NCI-H1694 treated with DMSO at 0.1 percent for 48 hours (cell line): ENCODE results near the gene HDAC4.

ENCODE experiments used
- DNase-seq: peaks from one replicate; lab custom pipeline; 2025; lab: John Stamatoyannopoulos, UW

HDAC4 gene

DNA sequence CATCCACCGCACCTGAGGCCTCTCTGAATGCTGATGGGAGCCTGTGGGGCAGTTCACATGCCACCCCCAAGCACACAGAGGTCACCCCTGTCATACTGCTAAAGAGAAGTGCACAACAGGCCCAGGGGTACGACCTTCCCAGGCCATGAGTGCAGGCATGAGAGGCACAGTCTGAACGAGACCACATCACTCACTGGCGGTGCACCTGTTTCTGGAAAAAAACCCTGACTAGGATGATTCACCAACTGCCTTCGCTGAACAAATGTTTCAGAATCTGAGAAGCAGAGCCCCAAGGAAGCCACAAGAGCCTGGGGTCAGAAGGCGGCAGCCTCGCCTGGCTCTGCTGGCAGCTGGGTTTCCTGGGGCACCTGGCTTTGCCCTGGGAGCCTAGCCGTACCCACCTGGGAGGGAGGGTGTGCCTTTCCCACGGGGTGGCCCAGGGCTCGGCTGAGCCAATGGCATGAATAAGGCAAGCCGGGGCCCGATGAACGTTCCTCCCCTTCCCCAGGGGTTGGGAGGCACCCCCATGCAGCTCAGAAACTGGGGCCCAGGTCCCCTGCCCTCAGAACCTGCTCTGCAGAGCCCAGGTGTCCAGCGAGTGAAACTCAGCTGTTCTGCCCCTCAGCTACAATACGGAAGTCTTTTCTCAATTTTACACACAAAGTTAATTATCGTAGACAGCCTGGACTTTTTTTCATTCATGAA, 73.8 kb downstream of the HDAC4 start:
- no peak for DNase-seq

DNA sequence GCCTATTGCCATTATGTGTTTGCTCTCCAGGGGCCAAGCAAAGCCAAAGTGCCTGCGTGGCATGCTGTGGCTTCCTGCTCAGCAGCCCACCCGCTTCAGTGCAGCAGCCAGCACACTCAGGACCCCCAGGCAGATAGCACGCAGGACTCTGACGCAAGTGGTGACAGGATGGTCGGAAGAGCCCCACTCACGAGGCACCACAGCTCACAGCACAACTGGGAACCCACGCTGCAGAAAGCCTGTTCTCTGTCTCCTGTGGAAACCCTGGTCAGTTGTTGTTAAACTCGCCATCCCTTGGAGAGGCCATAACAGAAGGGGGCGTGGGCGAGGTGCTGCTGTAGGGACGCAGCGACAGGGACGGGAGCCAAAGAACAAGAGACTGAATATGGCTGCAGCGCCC, 76.4 kb downstream of the HDAC4 start:
- no peak for DNase-seq

DNA sequence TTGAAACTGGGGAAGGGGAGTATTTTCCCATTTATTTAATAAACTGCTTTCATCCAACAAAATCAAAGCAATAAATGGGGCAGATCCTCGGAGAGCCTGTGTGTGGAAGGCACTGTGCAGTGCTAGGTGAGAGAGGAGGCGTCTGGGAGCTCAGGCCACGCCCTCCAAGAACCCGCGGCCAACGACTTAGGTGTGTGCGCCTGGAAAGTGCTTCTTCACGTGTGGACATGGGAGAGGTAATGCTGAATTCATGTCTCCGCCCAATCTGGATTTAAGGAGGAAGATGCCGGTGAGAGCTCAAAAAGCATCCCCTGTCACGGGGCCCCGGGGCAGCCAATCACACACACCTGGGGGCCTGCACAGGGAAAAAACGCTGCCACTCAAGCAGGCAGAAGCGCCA, 77.4 kb downstream of the HDAC4 start:
- no peak for DNase-seq

DNA sequence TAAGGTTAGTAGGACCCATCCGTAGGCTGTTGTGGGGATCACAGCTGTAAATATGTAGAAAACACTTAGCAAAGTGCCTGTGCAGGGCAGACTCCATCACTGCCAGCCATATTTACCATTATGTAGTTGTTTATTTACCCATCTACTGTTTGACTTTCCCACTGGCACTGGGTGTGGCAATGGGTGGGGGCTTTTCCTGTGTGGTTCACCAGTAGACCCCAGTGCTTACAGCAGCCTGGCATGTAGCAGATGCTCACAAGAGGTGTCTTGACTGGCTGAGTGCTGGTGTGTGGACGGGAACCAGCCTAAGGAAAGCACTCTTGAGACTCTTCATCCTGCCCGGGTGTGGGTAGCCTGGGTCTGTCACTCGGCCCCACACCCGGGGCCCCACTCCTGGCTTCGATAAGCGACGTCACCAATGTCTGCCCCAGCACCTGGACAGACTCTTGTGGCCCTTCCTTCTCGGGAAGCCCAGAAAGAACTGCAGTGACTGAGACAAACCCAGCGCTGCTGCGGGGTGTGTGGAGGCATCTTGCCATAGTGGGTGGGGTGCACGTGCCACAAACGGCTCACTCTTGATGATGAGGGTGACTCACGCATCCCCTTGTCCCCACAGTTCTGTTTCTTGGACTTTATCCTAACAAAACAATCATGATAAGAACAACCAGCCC, 78.3 kb downstream of the HDAC4 start:
- DNase-seq, result no peak

DNA sequence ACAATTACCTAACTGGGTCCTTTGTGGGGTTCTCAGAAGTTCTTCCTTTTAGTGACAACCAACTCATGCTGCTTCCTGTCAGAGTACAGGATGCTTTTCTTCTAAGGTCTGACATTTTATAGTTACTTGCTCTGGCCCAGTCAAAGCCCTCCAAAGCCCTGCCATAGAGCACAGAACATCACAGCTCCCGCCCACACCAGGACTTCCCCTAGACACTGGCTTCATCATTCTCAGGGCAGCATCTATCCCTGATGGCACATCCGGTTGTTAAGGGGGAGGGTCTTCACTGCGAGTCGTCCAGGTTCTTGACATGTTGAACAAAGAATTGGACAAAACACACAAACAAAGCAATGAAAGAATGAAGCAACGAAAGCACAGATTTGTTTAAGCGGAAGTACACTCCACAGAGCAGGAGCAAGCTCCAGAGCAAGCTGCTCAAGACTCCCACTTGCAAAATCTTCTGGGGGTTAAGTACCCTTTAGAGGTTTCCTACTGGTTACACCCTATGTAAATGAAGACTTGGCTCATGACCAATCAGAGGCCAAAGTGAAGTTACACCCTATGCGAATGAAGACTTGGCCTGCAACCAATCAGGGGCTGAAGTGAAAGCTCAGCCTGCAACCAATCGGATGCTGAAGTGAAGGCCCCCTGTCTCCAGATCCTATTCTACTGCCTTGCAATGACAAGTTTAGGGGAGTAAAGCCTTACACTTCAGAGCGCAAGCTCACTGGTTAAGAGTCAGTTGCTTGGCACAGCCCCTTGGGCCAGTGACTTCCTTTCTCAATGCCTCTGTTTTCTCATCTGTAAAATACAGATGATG, 79.0 kb downstream of the HDAC4 start:
- DNase-seq, result no peak

DNA sequence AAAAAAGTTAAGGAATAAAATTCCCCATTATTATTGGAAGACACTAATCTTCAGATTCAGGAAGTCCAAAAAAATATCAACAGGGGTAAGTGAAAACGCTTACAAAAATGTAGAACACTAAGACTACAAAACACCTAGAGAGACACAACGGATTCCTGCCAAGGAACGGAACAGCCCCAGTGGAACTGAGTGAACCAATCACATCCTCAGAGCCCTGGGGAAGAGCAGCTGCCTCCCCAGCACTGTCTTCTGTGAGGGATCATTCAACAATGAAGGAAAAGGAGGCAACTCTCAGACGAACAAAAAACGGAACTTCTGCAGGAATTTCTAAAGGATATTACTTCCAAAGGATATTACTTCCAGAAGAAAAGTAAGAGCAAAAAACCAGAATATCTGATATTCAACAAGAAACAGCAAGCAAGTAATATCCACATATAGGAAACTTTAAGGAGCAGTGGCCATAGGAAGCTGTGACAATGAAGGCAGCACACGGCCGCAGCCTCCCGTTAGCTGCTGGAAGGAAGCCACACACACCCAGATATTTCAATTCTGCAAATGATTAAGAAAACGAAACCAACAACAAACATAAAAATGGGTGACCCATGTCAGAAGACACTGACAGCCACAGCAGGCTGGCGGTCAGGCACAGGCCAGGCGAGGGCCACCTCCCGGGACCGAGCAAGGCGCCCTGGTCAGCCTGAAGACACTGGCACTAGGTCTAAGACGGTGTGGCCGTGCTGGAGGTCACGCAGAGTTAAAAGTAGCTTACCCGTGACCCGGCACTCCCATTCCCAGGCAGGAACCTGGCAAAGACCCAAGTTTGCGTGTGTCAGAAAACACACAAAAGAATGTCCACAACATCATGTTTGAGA, 81.8 kb downstream of the HDAC4 start:
- DNase-seq, result no peak

DNA sequence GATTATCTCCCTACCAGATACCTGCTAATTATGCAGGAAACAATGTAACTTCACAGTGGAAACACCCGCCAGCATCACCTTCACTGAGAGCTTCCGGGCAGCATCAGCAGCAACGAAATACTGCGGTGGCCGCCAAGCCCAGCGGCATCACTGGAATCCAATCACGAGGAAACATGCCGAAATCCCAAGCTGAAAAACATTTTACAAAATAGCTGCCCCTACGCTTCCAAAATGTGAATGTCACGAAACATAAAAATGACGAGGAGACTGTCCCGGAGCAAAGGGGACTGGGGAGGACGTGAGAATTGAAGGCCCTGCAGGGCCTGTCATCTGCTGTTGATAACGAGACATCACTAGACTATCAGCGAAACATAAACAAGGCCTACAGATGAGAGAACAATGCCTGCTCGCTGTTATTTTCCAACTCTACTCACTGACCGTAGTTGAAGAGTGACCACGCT, 82.6 kb downstream of the HDAC4 start:
- DNase-seq, result no peak

DNA sequence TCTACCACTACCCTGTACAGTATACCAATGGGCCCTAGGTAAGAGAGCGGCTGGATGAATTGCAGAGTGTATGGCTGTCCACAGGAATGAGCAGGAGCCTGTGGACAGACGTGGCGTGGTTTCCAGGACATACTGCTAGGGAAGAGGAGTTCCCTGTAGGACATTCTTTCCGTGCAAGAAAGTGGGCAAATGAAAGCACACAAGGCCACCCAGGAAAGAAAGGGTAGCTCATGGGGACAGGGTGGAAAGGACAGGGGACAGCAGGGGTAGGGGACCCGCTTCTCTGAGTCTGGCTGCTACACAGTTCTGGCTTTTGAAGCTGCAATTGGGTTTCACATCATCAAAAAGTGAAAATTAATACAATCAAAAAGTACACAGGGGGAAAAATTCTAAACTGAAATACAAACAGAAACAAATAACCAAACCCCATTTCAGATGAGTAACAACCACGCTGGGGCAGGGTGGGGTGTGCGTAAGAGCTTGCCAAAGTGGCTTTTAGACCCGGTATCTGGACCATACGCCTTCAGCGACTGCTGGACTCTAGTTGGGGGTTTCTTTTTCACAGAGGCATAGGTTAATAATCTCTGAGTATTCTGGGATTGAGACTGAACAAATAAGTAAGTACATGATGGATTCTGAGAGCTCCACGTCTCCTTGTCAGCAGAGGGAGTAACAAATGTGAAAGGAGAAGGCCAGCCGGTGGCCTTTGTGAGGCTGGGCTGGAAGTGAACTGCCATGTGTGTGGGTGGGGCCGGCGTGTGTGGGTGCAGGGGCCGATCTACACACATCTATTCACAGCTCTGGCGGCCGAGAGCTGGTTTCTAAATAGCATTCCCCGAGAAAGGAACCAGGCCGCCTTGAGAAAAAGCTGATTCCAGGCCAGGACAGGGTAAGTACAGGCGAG, 84.0 kb downstream of the HDAC4 start:
- DNase-seq, result no peak

DNA sequence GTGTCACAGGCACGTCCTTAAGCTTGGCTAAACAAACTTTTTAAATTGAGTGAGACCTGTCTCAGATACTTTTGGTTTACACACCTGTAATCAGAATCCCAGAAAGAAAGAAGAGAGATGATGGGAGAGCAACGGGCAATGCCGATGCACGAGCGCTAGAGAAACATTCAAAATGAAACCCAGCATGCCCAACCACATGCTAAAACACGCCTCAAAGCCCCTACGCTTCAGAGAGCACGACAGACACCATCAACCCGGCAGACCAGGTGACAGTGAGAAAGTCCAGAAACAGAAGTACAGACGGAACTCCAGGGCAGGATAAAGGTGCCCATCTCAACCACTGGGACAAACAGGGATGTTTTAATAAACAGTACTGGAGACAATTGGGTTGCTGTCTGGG, 85.5 kb downstream of the HDAC4 start:
- no peak for DNase-seq

DNA sequence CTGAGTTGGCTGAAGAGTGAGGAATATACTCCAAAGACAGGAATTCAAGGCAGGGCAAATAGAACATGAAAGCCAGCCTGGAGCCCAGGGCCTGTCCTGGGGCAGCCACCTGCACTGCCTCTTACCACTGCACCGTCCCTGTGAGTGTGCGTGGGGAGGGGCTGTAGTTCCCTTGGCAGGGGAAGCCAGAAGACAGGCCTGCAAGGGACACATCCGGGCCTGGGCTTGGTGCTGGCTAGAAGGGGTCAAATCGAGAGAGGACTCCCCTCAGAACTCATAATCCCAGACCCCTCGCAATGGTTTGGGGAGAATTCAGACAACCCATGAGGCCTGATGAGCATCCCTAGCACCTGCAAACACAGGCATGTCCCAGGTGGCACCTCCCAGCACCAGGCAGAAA, 87.0 kb downstream of the HDAC4 start:
- DNase-seq, result no peak

DNA sequence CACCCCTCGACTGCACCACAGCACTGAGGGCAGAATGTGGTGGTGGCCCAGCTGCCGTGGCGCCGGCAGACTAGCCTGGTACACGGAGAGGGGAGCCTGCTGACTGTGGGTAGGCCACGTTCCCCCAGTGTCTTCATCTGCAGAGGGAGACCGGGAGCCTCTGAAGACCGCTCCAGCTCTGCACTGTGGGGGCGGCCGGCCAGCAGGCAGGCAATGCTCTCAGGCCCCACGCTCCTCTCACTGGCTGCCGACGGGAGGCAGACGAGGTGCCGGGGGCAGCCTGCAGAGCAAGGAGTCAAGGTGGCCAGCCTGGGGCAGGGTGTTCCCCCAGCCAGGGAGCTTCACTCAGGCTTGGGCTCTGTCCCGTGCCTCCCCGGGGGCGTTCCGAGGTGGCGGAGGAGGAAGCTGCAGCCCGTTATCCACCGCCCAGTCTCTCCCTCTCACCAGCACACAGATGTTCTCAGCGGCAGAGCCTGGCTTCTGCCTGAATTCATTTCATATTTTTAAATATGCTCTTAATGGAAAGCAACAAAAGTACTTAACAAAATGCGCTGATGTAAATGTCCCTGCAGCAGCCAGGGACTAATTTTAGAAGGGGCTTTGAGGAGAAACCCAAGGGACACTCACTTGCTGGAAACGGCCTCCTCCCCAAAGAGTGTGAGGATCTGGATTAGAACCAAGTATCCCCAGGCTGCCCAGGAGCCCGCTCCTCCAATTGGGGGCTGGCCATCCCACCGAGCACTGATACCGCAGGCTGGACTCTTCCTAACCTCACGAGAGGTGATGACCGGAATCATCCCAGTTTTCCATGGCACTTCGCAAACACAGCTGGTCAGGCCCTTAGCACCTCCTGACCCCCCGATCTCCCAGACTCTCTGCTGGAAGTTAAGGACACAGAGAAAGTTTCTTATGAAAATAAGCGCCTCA, 87.8 kb downstream of the HDAC4 start:
- no peak for DNase-seq

DNA sequence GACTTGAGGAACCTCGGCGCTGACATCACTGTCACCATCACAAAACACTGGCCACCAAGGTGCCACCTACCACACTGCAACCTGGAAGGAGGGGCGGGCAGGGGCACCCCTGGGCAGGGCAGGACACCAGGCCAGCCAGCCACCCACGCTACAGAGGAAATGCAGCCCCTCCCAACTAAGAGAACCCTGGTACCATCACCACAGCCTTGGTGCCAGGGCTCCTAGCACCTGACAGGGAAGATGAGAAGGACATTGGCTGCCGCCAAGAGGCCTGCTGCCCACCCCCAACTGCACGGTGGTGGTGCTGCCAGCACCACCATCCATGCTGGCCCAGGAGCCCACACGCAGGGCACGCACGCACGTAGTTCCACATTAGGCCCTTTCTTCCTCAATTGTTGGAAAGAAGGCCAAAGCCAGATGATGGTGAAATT, 88.7 kb downstream of the HDAC4 start:
- no peak for DNase-seq

DNA sequence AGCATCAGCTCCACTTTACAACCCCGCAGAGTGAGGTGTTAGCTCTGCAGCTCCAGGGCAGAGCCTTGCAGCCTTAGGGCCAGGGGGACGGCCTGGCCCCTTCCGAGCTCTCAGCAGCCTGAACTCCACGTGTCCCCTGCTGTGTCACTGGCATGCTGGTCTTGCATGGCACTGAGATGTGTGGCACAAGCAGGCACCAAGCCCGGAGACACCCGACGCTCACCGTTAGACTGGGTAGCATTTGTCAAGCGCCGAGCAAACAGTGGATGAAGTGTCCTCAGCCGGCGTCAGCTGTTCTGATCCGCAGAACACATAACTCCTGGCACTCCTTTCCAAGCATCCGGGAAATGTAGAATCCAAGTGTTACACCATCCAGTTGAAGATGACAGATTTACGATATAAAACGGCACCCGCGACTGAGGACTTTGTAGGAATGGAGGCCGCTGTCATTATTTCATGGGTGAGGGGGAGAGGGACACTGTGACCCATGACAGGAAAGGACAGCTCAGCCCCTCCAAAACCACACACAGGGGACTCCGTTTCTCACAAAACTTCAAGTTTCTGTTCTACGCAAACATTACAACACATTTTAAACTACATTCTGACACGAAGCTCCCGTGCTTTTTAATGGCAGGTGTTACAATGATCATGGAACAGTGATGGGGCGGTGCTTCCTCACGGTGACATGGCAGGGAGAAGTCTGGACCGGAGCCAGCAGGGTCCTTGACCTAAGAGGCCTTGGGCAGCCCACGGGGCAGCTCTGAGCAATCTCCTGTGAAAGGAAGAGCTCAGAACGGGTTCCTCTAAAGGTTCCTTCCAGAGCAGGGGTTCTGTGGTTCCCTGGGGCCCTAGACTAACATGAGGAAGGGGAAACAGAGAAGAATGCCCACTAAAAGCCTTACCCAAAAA, 89.4 kb downstream of the HDAC4 start:
- no peak for DNase-seq

DNA sequence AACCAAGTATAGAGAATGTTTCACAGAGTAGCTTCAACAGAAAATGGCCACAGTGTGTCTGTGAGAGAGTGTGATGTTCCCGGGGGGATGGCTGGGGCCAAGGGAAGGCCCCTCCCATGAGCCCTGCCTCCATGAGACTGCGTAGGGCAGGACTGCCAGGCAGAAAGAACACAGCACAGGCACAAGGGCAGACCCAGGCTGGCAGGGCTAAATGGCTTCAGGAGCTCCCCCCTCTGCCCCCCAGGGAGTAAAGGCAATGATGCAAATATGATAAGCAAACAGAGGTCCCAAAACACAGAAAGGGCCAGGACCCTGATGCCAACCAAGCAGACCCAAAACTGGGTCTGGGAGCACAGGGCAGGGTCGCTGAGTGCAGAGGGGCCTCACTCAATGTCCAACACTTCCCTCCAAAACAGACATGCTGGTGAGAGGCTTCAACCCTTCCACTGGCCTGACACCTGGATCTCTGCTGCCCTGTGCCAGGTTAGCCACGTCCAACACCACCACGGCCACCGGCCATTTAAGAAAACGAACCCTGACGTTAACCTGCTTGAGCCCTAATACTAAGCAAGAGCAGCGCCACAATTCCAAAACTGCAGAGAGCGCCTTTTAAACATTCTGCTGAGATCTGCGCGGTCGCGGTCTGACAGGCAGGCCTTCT, 90.3 kb downstream of the HDAC4 start:
- no peak for DNase-seq

DNA sequence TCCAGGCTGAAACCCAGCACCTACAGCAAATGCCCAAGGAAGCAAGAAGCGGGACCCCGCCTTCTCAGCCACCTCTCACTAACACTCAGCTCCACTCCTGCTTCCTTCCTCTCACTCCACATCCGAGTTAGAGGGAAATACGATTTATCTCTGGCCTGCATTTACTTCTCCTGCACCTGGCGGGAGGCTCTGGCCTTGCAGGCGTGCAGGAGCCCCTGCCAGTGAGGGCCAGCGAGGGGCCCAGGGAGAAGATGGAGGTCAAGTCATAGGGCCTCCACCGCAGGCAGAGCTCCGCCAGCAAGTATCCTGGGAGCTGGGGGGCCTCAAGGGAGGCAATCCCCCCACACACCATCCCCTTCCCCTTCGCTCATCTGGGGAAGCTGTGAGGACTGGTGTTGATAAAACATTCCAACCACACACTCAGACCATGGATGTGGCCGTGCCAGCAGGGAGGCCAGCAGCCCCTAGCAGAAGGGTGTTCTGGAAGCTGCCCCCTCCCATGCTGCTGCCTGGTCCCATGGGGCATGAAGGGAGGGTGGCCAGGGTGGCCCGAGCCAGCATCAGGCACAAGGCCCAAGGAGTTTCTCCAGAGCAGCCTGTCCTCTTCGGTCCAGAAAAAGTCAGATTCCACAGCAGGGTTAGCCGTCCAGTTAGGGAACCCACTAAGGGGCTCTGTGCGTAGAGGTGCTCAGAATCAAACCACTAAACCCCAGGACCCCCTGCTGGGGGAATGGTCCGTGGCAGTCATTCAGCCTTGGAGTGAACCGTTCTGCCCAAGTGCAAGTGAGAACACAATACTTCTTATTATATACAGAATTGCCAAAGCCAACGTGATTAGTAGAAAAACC, 91.2 kb downstream of the HDAC4 start:
- DNase-seq, result no peak

DNA sequence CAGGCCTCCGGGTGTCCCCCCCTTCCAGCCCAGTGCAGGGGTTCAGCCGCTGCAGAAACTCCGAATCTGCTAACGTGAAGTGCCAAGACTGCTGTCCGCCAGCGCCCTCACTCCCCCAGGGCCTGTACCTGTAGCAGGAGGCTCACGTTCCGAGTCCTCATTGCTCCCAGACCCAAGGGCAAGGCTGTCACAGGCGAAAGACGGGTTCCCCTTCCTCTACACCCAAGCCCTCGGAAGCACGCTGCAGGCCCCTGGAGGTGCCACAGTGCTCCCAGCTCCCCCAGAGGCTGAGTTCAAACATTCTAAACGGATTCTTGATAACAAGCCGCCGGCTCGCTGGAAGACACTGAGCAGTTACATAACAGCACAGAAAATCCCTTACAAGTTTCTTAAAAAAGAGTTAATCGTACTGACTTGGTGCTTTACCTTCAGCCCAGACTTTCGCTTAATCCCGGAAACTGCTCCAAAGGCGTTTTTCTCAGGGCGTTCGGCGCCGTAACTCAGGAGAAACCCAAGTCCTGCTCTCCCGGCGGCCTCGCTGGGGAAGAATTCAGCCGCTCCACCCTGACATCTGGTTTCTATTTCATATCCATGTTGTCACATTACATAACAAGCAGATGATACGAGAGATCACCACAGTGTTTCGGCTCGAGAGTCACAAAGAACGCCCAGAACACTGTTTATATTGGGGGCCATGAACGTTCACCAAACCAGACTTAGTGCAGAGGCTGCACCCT, 92.0 kb downstream of the HDAC4 start:
- DNase-seq, result no peak
